GM10266 (cell line): ENCODE results near the gene PPEF2.

Experiments used
- DNase-seq: peaks from one replicate; pipeline ENCODE4 v3.0.0; 2012; ENCODE audit errors: extremely low spot score
- CTCF ChIP-seq: IDR thresholded peaks from 2 replicates; pipeline ENCODE4 v1.5.1; 2012; ENCODE audit warnings: mild to moderate bottlenecking, low read depth; ENCODE audit not compliant: control insufficient read depth, insufficient read depth; ENCODE audit errors: missing control alignments

The PPEF2 gene

GRCh38 chr4:75834095-75834771 is 68.0 kb downstream of the PPEF2 start:
- DNase-seq, result no peak
- TF ChIP-seq CTCF, result no peak

GRCh38 chr4:75831856-75832405 is 70.3 kb downstream of the PPEF2 start:
- DNase-seq, result no peak
- TF ChIP-seq CTCF, result no peak

- no peak for DNase-seq
- TF ChIP-seq CTCF, result no peak
Observed at GRCh38 chr4:75830906-75831305, 71.3 kb downstream of the PPEF2 start.

- DNase-seq, result no peak
- TF ChIP-seq CTCF, result no peak
Observed at GRCh38 chr4:75823812-75824211, 78.4 kb downstream of the PPEF2 start.

GRCh38 chr4:75822416-75822815 is 79.8 kb downstream of the PPEF2 start:
- no peak for DNase-seq
- no peak for TF ChIP-seq CTCF

GRCh38 chr4:75821966-75822365 is 80.3 kb downstream of the PPEF2 start:
- DNase-seq, result no peak
- no peak for TF ChIP-seq CTCF

GRCh38 chr4:75821216-75821615 is 81.0 kb downstream of the PPEF2 start:
- DNase-seq, result no peak
- no peak for TF ChIP-seq CTCF
